Activated CD8-positive, alpha-beta memory T cell treated with anti-CD3 and anti-CD28 coated beads, Interleukin-2, amount 50 U/mL, for 1 hour (primary cell): ENCODE data around the gene WFDC13.
"Not testable (repeated sequence)": the region's sequence is repeated elsewhere in the genome, so short reads cannot be mapped to it uniquely, and the experiment has no call there.

Experiments used
- DNase-seq: peaks from one replicate; pipeline ENCODE4 v3.0.0-alpha.2; 2020; ENCODE audit errors: extremely low read depth

WFDC13 gene, protein sequence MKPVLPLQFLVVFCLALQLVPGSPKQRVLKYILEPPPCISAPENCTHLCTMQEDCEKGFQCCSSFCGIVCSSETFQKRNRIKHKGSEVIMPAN

GRCh38 chr20:45701873-45702272, at the start of gene WFDC13:
Gene WFDC13, plus strand, starts transcription at chr20:45702038. Its CDS starts 86 bp downstream, at chr20:45702124.
- no peak for DNase-seq

GRCh38 chr20:45657038-45657437, 44.8 kb upstream of the WFDC13 start:
- not testable (repeated sequence) for DNase-seq

DNA sequence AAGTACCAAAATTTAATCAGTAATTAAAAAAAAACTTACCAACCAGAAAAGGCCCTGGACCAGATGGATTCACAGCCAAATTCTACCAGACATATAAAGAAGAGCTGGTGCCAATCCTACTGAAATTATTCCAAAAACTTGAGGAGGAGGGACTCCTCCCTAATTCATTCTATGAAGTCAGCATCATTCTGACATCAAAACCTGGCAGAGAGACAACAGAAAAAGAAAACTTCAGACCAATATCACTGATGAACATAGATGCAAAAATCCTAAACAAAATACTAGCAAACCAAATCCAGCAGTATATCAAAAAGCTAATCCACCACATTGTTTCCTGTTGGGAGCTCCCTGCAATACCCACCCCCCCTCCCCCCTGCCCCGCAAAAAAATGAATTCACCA, 31.7 kb upstream of the WFDC13 start, which contains the start of gene WFDC11:
Gene WFDC11, minus strand, starts transcription at position 101 of the 400 bp plus-strand sequence. CDS start 19,639 bp downstream, outside the sequence.
- DNase-seq: no peak

- DNase-seq: no peak
Measured at GRCh38 chr20:45672765-45673164, 29.1 kb upstream of the WFDC13 start.

DNA sequence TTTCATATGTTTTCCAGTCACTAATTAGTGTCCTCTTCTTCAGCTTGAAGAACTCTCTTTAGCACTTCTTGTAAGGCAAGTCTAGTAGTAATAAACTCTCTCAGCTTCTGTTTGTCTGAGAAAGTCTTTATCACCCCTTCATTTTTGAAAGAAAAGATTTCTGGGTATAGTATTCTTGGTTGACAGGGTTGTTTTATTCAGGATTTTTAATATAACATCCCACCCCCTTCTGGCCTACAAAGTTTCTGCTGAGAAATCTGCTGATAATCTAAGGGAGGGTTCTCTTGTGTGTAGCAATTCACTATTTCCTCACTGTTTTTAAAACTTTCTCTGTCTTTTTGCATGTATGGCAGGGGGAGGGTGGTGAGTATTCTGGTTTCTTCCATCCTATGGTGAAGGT, 22.2 kb upstream of the WFDC13 start:
- DNase-seq: no peak

DNA sequence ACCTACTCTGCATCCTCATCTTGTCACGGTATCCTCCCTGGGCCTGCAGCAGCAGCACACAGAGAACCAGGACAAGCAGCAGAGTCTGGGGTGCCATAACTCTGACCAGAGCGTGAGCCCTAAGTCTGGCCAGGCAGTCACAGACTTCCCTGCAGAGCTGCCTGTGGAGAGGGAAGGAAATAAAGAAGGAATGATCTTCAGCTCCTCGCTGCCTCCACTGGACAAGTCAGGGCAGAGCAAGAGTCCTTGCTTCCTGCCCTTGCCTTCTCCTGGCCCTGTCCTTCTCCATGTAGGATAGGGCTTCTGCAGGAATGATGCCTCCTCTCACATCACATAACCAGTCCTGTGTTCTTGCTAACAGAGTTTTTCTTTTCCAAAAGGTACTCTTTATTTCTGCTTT, 15.9 kb upstream of the WFDC13 start:
- no peak for DNase-seq

DNA sequence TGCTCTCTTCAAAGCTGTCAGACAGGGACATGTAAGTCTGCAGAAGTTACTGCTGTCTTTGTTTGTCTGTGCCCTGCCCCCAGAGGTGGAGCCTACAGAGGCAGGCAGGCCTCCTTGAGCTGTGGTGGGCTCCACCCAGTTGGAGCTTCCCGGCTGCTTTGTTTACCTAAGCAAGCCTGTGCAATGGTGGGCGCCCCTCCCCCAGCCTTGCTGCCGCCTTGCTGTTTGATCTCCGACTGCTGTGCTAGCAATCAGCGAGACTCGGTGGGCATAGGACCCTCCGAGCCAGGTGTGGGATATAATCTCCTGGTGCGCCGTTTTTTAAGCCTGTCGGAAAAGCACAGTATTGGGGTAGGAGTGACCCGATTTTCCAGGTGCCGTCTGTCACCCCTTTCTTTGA, 8.5 kb upstream of the WFDC13 start:
- DNase-seq: not testable (repeated sequence)

DNA sequence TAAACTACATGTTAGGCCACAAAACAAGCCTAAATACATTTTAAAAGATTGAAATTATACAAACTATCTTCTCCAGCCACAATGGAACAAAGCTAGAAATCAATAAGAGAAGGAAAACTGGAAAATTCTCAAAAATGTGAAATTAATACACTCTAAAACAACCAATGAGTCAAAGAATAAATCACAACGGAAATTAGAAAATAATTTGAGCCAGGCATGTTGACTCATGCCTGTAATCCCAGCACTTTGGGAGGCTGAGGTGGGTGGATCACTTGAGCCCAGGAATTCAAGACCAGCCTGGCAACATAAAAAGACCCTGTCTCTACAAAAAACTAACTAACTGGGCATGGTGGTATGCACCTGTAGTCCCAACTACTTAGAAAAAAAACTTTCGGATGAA, 6.3 kb upstream of the WFDC13 start:
- no peak for DNase-seq

GRCh38 chr20:45701104-45701503, 734 bp upstream of the WFDC13 start:
- DNase-seq: no peak

DNA sequence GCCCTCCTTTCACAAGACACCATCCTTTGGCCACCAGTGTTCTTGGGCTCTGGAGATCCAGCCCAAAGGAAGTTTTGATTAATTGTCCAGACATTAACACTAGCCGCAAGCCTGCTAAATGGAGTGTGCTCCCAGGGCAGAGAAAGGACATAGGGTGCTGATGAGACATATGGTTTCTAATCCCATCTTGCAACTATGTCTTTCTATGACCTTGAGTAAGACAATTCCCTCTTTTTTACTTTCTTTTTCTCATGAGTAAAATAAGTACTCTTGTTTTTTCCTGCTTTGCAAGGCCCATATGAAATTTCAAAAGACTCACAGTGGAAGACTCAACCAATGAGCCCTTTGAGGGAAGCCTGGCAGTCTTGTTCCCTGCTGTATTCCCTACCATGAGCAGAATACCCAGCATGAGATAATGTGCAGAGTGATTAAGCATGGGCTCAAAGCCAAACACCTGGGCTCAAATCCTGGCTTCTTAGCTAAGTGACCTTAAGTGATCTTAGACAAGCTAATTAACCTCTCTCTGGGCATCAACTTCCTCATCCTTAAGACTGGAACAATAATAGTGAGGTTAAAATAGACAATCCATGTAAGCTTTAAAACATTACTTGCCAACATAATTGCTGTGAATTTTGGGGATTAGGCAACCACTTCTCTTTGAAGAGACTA, 3.3 kb downstream of the WFDC13 start, which contains the start of gene WFDC10B:
Gene WFDC10B, minus strand, starts transcription at position 51 of the 669 bp plus-strand sequence. CDS start 19,027 bp downstream, outside the sequence.
- no peak for DNase-seq

GRCh38 chr20:45716141-45716688, 14.4 kb downstream of the WFDC13 start:
- not testable (repeated sequence) for DNase-seq

- DNase-seq: no peak
Measured at GRCh38 chr20:45722047-45722446, 20.2 kb downstream of the WFDC13 start, which contains the start of gene SPINT4. Gene SPINT4, plus strand, starts transcription at chr20:45722347. Its CDS starts 21 bp downstream, at chr20:45722368.

DNA sequence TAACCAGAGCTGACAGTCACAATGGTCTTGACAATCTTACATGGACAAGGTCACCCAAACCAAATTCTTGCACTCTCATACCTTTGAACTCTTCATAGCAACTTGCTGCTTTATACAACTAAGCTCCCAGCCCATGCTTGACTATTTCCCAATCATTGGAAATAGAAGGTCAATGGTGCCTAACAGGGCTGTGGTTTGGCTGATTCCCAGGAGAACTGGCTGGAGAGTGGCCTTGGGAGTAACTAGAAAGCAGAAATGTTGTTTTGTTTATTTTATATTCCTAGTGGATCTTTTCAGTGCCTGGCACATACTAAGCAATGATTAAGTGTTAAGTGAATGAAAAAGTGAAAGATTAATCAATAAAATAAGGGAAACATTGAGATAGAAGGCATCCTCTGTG, 23.3 kb downstream of the WFDC13 start:
- no peak for DNase-seq

GRCh38 chr20:45727044-45727443, 25.2 kb downstream of the WFDC13 start:
- no peak for DNase-seq

DNA sequence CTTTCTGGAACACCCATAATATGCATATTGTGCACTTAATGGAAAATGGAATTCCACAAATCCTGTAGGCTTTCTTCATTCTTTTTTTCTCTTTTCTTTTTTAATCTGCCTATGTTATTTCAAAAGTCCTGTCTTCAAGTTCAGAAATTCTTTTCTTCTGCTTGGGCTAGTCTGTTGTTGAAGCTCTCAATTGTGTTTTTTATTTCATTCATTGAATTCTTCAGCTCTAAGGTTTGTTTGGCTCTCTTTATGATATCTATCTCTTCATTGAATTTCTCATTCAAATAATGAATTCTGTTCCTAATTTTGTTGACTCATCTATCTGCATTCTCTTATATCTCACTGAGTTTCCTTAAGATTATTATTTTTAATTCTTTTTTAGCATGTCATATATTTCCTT, 30.4 kb downstream of the WFDC13 start:
- DNase-seq: no peak

GRCh38 chr20:45735552-45735951, 33.7 kb downstream of the WFDC13 start:
- DNase-seq: no peak

DNA sequence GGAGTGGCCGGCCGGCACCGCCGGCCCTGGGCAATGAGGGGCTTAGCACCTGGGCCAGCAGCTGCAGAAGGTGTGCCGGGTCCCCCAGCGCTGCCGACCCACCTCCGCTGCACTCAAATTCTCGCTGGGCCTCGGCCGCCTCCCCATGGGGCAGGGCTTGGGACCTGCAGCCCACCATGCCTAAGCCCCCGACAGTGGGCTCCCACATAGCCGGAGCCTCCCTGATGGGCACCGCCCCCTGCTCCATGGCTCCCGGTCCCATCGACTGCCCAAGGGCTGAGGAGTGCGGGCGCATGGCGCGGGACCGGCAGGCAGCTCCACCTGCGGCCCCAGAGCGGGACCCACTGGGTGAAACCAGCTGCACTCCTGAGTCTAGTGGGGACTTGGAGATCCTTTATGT, 34.1 kb downstream of the WFDC13 start:
- DNase-seq: no peak

DNA sequence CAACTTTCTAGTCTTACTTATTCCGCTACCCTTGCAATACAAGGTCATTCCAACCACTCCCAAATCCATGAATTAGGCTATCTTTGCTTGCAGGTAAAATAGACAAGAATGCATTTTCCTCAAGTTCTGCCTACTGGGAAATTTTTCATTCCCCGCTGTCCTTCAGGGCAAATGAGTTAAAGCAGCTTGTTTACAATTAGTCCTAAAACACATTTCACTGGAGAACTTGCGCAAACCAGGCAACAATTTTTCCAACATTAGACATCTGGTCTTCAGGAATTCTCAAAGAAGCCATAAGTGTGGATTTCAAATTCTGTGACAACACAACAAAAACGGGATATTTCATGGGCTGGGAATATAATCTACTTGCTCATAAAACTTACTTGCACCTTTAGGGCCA, 40.8 kb downstream of the WFDC13 start:
- no peak for DNase-seq

DNA sequence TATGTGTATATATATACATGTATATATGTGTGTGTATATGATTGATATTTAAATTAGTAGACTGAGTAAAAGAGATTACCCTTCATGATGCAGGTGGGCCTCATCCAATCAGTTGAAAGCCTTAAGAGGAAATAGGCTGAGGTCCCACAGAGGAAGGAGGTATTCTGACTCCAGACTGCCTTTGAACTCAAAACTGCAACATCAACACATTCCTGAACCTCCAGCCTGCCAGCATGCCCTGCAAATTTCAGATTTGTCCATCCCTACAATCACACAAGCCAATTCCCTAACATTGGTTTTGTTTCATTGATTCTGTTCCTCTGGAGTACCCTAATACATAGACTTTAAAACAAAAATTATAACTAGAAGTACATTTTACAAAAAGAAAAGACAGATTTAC, 43.2 kb downstream of the WFDC13 start:
- no peak for DNase-seq

- no peak for DNase-seq
Measured at GRCh38 chr20:45751721-45752120, 49.9 kb downstream of the WFDC13 start.

DNA sequence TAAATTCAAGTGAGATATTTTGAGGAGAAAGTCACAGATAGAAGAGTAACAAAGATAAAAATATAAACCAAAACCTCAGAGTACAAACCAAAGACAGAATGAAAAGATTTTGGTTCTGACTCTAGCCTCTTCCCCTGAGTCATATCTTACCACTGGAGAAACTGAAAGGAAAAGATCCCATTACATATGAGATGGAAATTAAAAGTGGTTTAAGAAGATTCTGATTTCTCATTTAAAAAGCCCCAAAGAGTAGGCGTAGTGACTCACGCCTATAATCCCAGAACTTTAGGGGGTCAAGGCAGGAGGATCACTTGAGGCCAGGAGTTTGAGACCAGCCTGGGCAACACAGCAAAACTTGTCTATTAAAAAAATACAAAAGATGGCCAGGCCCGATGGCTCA, 50.9 kb downstream of the WFDC13 start:
- no peak for DNase-seq

- no peak for DNase-seq
Measured at GRCh38 chr20:45758096-45758495, 56.3 kb downstream of the WFDC13 start.
